ENCODE data around the gene CCDC85C.

Gene CCDC85C

DNA sequence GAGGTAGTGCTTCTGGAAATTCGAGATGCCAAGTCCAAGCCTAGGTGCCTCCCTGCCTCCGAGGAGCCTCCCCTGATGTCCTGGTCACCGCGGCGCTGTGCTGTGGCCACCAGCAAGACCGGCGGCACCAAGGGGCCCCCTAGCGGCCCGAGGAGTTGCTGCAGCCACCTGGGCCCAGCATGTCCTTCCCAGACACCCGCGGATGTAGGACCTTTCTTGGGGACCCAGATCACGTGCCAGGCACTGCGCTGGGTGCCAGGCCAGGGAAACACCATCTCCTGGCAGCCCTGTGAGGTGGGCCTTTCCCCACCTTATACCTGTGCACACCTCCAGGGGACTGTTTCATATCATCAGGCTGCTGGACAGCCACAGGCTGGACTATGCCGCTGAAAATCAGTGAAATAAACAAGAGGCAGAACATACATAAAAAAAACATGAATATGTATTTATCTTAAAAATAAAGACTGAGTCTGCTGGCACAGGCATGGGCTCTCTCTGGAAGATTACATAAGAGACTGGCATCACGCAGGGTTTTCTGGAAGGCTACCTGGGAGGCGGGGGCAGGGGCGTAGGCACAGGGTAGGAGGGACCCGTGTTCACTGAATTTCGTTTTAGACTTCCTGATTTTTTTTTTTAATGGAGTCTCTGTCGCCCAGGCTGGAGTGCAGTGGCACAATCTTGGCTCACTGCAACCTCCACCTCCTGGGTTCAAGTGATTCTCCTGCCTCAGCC is 25.0 kb upstream of the CCDC85C start:
- DNase-seq = peak; percentile 36

DNA sequence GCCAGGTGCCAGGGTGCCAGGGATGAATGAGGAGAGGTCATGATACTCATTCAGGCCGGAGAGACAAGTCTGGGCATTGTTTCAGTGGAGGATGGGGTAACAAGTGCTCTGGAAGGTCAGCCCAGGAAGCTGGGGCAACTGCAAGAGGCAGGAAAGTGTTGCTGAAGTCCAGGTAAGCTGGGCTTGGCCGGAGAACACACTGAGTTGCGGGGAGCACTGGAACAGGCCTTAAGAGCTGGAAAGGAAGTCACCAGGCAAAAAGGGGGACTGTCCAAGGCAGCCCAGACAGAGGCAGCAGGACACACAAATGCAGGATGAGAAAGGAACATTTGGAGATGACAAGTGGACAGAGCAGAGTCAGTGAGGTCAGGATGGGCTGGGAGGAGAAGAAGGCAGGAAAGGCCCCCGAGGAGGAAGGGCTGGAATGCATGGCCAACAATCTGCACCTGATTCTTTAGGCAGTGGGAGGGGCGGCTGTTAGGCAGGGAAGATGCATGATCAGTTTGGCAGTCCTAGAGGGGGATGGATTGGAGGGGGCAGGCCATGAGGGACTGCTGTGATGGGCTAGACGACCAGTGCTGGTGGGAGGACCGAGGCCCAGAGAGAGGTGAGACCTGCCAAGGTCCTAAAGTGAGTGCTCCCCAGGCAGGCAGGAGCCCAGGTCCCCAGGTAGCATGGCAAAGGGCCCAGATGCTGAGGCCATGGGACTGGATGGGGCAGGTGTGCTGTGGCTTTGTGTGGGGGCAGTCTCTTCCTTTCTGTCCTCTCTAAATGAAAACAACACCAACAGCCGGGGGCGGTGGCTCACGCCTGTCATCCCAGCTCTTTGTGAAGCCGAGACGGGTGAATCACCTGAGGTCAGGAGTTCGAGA is 23.7 kb upstream of the CCDC85C start:
- no peak for DNase-seq

DNA sequence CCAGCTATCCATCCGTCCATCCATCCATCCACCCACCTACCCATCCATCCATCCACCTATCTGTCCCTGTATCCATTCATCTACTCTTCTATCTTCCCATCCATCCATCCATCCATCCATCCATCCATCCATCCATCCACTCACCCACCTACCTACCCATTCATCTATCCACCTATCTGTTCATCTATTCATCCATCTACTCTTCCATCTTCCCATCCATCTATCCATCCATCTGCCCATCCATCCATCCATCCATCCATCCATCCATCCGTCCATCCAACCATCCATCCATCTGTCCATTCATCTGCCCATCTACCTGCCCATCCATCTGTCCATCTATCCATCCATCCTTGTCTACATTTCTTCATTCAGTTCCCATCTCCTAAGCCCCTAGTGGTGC is 23.1 kb upstream of the CCDC85C start:
- DNase-seq = no peak

DNA sequence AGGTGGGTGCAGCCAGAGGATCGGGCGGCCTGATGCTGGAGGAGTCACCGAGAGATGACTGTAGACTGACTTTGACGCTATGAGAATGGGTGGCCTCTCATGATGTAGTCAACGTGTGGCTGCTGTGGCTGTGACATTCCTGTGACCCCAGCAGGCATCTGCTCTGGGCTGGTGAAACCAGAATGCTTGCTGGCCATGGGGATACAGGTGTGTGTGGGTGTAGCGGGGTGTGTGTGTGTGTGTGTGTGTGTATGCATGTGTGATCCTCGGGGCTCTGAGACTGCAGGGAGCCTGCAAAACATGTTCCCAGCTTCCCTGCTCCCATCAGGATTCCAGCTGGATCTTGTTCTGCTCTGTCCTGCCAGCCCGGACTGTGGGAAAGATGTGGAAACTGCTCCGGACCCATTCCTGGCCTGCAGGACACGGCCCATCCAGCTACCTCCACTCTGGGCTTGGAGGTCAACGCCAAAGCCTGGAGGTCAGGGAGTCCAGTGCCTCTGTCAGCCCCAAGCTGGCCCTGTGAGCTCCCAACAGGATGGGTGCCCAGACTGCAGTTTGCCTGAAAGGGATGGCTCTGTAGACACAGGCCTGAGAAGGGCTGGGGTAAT is 22.1 kb upstream of the CCDC85C start:
- DNase-seq = no peak

DNA sequence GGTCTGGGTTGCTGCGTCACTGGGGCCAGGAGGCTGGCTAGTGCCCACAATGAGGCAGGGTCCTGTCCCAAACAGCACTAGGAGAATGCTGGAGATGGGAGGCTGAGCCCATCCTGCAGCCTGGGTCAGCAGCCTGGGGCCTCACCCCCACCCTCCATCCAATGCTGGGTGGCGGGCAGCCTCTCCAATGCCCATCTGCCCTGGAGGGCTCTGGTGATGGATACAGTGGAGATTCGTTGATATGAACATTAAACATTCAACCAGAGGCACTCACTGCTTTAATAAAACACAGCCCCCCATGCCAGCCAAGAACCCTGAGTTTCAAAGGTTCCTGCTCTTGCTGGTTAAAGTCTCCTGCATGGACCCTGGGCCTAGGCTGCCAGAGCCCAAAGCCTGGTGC is 21.5 kb upstream of the CCDC85C start:
- no peak for DNase-seq

DNA sequence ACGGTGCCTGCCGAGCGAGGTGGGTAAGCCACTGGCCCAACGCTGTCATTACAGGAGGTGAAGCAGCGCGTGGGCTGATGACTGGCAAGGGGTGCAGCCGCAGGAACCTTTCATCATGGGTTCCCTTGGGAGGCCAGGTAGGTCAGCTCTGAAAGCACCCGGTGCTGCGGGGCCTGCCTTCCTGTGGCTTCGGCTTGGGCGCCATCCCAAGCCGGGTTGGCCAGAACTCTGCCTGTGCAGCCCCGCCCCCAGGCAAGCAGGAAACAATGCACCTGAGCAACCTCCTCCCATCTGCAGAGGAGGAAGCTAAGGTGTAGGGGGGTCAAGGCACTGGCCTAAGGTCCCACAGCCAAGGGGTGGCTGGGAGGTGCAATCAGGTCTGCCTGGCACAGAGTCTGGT is 21.0 kb upstream of the CCDC85C start:
- DNase-seq = no peak

- DNase-seq = no peak
Measured at GRCh38 chr14:99624024-99624423, 20.0 kb upstream of the CCDC85C start.

- DNase-seq = no peak
Measured at GRCh38 chr14:99621948-99622347, 17.9 kb upstream of the CCDC85C start.

DNA sequence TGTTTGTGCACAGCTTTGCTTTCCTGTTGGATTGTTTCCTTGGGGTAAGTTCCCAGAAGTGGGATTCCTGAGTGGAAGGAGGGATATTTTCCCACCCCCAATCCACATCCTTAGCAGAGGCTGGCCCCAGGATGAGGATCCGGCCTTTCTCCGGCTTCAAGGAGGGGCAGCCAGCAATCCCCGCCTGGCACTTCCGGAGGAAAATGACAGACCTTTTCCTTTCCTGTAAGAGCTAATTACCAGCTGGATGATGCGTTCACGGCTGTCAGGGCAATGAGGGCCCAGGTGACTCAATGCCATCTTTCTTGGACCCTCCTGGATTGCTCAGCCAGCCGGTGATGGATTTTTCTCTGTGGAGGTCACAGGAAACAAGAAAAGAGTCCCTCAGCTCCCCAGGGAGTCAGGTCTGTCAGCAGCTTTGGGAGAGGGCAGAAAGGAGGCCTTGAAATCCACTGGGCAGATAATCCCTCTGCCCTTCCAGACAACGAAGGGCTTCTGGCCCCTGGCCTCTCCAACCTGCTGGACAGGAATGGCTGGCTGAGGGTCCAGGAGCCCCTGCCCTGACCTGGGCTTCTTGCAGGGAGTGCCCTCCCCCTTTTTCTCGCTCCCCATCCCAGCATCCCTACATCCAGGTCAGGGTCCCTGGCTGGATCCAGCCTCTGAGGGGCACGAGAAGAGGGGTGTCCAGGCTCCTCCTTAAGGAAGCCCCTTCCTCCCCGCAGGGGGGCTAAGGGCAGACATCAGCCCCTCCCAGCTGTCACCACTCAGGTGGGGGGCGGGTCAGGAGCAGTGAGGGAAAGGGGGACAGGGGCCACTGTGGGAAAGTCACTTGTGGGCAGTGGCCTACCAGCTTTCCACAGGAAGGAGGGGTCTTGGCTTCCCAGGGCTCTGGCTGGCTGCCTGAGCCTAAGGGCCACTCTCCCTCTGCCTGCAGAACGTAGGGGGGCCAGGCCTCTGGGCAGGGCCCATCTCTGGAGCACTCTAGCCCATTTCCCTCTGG is 16.1 kb upstream of the CCDC85C start:
- DNase-seq = no peak

GRCh38 chr14:99616832-99617800 is 13.1 kb upstream of the CCDC85C start:
- DNase-seq = no peak

DNA sequence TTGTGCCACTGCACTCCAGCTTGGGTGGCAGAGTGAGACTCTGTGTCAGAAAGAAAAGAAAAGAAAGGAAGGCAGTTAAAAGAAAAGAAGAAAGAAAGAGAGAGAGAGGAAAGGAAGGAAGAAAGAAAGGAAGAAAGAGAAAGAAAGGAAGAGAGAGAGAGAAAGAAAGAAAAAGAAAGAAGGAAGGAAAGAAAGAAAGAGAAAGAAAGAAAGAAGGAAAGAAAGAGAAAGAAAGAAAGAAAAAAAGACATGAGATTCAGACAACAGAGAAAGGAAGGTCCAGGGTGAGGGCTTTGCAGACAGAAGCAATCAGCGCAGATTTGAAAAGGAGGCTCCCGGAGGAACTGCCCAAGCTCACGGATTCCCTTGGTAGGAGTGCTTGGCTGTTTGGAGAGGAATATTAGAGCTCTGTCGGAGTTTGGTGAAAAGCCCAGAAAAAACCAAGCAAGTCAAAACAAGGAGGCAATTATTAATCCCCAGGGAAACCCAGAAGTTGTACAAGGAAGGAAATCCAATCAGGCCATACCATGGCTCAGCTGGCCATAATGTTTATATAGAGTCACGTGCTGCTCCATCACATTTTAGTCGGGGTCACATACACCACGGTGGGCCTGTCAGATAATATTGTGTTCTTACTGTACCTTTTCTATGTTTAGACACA is 11.6 kb upstream of the CCDC85C start:
- no peak for DNase-seq

GRCh38 chr14:99612738-99613330 is 8.8 kb upstream of the CCDC85C start:
- DNase-seq = no peak

DNA sequence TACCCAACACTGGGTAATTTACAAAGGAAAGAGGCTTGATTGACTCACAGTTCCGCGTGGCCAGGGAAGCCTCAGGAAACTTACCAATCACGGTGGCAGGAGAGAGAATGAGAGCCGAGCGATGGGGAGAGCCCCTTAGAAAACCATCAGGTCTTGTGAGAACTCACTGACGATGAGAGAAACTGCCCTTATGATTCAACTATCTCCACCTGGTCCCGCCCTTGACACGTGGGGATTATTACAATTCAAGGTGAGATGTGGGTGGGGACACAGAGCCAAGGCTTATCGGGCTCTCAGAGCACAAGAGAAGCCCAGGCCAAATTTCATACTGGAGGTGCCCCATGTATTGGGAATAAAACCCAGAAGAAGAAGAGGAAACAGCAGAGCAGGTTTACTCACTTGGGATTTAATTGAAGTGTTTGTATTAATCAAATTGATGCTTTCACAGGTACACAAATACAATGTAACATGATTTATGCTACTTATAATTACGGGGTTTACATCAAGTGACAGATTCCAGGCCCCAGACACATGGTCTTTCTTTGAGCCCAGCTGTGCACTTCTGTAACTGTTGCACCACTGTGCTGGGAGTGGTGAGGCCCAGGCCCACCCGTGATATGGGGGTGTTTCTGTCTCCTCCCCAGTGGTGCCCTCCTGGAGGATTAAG is 8.2 kb upstream of the CCDC85C start:
- DNase-seq = no peak

DNA sequence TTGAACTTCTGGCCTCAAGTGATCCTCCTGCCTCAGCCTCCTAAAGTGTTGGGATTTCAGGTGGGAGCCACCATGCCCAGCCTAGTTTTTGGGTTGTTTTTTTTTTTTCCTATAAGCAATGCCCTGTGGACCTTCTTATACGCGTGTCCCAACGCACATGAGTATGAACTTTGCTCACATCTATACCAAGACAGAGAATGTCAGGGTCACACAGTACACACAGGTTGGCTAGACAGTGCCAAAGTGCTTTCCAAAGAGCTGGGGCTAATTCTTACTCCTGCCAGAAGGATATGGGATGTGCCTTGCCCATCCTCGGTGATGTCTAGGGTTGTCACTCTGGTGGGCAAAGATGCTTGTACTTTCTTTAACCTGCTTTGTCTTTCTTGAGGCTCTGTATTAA is 7.6 kb upstream of the CCDC85C start:
- no peak for DNase-seq

DNA sequence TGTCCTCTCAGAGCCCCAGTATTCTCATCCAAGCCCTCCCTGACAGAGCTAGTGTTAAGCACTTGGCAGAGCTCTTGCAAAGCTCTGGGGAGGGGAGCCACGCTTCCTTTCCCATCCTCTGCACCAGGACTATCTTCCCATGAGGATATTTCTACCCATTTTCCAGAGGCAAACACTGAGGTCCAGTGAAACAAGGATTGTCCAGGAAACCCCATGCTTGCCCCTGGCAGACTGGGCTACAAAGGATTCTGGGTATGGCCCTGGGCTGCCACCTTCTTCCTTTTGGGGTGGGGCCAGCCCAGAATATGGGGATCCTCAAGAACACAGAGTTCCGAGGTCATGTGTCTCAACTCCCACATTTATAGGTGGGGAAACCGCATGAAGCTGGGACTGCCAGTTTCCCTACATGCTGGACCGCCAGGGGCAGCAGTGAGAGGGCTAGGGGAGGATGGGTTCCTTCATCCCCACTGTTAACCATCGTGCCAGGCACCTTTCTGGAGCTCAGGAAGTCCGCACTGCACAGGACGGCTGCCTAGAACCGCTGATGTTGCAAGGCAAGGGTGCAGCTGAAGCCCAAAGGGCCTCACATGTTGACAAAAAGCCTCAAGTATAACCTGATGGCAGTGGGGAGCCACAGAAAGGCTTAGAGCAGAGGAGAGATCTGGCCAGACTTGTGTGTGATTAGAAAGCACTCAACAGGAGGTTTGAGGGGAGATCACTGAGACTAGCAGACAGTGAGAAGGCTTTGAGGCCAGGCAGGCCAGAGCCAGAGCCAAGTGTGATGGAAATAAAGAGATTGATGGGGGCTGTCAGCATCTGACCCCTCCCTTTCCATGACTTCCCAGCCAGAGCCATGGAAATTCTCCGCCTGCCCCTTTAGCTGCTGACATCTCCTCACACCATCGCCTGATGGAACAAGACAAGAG is 5.5 kb upstream of the CCDC85C start:
- no peak for DNase-seq

GRCh38 chr14:99608591-99608990 is 4.6 kb upstream of the CCDC85C start:
- no peak for DNase-seq

DNA sequence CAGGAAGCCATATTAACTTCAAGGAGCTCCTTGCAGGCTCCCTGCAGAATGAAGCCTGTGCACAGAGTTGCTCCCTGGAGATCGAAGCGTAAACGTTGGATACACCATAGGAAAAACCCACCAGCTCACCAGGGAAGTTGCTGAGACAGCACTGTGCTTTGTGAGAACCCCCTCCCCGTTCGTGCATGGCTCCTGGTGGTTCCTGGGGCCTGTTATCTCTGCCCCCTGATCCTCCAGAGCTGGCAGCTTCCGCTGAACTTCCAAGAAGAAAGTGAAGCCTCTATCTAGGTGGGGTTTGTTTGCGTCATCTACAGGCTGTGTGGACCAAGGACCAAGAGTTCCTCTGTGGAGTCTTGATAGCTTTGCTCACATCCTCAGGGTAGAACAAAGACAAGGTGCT is 2.4 kb upstream of the CCDC85C start:
- no peak for DNase-seq

- DNase-seq = peak; percentile 90
Measured at GRCh38 chr14:99605299-99605961, 1.4 kb upstream of the CCDC85C start.

Measured in NCI-H2171 (cell line).